ENCODE results near the gene GPR37.
A peak's percentile ranks its signal among the peaks of the same experiment; 100 is the strongest.

GPR37 gene

DNA sequence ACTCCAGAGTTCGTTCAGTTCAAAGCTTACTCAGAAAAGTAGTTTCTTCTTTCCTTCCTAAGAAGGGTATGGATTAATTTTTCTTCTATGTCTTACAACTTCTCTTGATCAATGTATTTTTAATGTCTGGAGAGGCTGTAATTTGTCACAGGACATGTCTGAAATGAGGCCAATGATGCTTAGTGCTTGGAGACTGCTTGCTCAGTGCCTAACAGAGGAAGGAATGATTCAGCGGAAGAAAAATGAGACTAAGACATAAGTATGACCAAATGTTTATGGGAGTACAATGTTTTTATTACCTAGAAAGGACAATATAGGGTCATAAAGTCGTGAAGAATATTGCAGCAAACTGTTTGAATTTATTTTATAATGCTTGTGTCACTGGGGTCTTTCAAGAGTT lies 43.3 kb downstream of the GPR37 start:
- no peak for DNase-seq (ENCODE audit: low read depth)
- TF ChIP-seq, protein P1, sequence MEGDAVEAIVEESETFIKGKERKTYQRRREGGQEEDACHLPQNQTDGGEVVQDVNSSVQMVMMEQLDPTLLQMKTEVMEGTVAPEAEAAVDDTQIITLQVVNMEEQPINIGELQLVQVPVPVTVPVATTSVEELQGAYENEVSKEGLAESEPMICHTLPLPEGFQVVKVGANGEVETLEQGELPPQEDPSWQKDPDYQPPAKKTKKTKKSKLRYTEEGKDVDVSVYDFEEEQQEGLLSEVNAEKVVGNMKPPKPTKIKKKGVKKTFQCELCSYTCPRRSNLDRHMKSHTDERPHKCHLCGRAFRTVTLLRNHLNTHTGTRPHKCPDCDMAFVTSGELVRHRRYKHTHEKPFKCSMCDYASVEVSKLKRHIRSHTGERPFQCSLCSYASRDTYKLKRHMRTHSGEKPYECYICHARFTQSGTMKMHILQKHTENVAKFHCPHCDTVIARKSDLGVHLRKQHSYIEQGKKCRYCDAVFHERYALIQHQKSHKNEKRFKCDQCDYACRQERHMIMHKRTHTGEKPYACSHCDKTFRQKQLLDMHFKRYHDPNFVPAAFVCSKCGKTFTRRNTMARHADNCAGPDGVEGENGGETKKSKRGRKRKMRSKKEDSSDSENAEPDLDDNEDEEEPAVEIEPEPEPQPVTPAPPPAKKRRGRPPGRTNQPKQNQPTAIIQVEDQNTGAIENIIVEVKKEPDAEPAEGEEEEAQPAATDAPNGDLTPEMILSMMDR (IDR thresholded peaks at IDR 0.05; ENCODE audit: insufficient read depth, low read depth, low read length, missing control alignments): no peak
- no peak overlapping the region for H3K4me3 ChIP-seq (ENCODE audit: low read length)

DNA sequence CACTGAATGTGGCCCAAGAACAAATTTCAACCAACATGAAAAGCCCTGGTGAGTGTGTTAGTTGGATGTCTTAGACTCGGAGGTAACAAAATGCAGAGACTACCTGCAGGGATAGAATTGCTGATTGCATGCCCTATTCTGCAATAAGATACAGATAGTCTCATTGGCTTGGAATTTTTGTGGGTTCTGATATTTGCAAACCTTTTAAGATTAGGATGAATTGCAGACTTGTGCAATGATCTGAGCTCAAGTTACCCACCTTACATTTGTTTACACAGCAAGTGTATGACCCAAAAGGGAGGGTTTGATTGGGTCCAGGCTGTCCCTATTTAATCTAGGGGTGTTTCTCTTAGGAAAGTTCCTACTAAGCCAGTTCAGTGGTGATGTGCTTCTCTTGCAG lies 45.4 kb downstream of the GPR37 start:
- TF ChIP-seq, protein P1 (IDR thresholded peaks at IDR 0.05; ENCODE audit: insufficient read depth, low read depth, low read length, missing control alignments): no peak

DNA sequence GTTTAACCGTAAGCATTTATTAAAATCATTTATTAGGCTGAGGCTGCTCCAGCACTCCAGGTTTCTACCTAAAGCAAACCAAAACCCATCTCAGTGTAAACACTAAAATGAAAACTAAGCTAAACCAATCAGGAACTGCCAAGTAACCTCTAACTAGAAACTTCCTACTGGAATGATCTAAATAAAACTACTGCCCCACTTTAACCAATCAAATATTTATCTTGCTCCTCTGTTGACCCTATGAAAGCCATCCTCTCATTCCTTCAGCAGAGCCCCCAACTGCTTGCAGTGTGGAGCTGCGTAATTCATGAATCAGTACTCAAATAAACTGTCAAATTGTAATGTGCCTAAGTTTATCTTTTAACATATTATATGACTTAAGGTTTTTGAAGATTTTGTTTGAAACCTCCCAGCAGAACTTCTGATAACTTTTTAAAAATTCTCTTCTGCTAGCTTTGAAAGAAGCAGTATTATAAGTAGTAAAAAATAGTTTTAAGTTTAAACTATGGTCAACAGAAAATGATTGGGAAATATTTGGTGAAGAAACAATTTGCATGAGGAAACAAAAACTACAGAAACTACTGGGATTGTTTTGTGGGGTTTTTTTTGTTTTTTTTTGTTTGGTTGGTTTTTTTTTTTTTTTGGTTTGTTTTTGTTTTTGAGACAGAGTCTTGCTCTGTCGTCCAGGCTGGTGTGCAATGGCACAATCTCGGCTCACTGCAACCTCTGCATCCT lies 47.4 kb downstream of the GPR37 start:
- TF ChIP-seq, protein P1 (IDR thresholded peaks at IDR 0.05; ENCODE audit: insufficient read depth, low read depth, low read length, missing control alignments): no peak
- H3K4me3 ChIP-seq (ENCODE audit: low read length): no peak overlapping the region
- no peak for DNase-seq (ENCODE audit: low read depth)

More for the DNA sequence above, 45.4 kb downstream of the GPR37 start:
- H3K4me3 ChIP-seq (ENCODE audit: low read length): no peak overlapping the region
- peak; percentile 90 for DNase-seq (ENCODE audit: low read depth)

DNA sequence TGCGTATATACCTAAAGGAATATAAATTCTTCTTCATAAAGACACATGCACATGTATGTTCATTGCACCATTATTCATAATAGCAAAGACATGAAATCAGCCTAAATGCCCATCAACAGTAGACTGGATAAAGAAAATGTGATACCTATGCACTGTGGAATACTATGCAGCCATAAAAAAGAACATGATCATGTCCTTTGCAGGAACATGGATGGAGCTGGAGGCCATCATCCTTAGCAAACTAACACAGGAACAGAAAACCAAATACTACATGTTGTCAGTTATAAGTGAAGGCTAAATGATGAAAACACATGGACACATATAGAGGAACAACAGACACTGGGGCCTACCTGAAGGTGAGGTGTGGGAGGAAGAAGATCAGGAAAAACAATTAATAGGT lies 48.7 kb downstream of the GPR37 start:
- no peak overlapping the region for H3K4me3 ChIP-seq (ENCODE audit: low read length)
- TF ChIP-seq, protein P1 (IDR thresholded peaks at IDR 0.05; ENCODE audit: insufficient read depth, low read depth, low read length, missing control alignments): no peak
- no peak for DNase-seq (ENCODE audit: low read depth)

DNA sequence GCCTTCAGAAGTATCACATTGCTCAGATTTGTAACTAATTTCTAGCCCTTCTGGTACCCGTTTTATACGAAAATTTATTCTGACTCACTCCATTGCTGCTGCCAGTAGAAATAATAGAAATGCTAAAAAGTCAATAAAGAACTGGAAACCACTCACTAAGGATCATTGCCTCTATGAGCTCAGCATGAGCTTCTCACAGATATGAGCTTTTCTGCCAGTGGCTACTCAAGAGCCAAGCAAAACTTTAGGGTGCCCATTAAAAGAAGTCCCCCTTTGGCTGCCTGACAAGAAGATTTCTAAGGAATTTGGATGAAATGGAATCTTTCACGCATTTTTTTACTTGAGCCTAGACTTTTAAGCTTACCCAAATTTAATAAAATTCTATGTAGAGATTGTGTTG lies 52.5 kb downstream of the GPR37 start:
- TF ChIP-seq, protein P1 (IDR thresholded peaks at IDR 0.05; ENCODE audit: insufficient read depth, low read depth, low read length, missing control alignments): no peak
- H3K4me3 ChIP-seq (ENCODE audit: low read length): no peak overlapping the region
- no peak for DNase-seq (ENCODE audit: low read depth)

DNA sequence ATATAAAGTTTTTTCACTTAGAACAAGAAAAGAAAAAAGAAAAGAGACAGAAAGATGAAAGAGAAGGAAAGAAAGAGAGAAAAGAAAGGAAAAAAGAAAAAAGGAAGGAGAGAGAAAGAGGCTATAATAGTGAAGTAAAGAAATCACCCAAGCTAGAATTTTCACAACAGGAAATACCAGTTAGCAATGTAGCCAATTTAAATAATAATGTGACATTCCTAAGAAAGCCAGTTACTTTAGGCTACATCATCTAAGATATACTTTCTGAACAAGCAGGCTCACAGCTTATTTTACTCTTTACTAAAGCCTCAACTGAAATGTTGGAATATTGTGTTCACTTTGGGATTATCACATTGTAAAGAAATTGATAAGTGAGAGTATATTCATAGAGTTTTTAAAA lies 53.6 kb downstream of the GPR37 start:
- TF ChIP-seq, protein P1 (IDR thresholded peaks at IDR 0.05; ENCODE audit: insufficient read depth, low read depth, low read length, missing control alignments): no peak
- DNase-seq (ENCODE audit: low read depth): peak; percentile 33

DNA sequence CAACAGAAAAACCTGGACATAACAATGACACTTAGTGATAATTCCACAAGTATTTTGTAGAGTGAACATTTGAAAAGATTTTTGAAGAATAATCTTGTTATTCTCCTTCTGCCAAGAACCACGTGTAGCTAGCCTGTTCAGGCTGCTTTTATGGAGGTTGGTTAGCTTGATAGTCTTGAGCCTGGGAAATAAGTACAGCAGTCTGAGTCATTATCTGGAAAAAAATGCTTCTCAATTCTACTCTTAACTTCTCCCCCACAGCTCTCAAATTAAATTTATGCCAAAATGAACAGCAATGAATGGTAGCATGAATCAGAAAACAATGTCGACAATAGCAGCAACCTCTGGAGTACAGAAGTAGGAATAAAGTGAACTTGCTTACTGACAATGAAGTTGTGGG lies 63.2 kb downstream of the GPR37 start:
- DNase-seq (ENCODE audit: low read depth): peak; percentile 44

More for the DNA sequence above, 53.6 kb downstream of the GPR37 start:
- H3K4me3 ChIP-seq (ENCODE audit: low read length): no peak overlapping the region

More for the DNA sequence above, 63.2 kb downstream of the GPR37 start:
- TF ChIP-seq, protein P1 (IDR thresholded peaks at IDR 0.05; ENCODE audit: insufficient read depth, low read depth, low read length, missing control alignments): no peak
- H3K4me3 ChIP-seq (ENCODE audit: low read length): no peak overlapping the region
